C4-2B (cell line): Measurements from ENCODE around the gene CCS.
A peak's percentile ranks its signal among the peaks of the same experiment; 100 is the strongest.
"Not testable (repeated sequence)": the region's sequence is repeated elsewhere in the genome, so short reads cannot be mapped to it uniquely, and the experiment has no call there.

Source experiments
- H3K27ac ChIP-seq: fragments of 450-650 bp; 2 replicates; pipeline ENCODE4 v1.5.1; 2017
- CTCF ChIP-seq: fragments of 450-650 bp; conservative IDR thresholded peaks from 2 replicates; pipeline ENCODE4 v1.5.1; 2017; ENCODE audit warnings: mild to moderate bottlenecking
- ZFX ChIP-seq: fragments of 450-650 bp; IDR thresholded peaks from 2 replicates; pipeline ENCODE4 v1.6.1; 2017

CCS gene

GRCh38 chr11:66568124-66568916 lies 24.7 kb upstream of the CCS start, which contains the start of gene CTSF:
CTSF (minus strand) TSS chr11:66568606; CDS start chr11:66568486, 120 bp downstream.
- TF ChIP-seq CTCF (no peak), ZFX (peak; percentile 90; the same call in 1 of the 2 replicates)
- peak within 1 kb of the TSS; percentile 76 for H3K27ac ChIP-seq

GRCh38 chr11:66569076-66569475 lies 23.9 kb upstream of the CCS start:
- peak overlapping the region; percentile 76 for H3K27ac ChIP-seq
- TF ChIP-seq ZFX (no peak), CTCF (no peak)

- no peak overlapping the region for H3K27ac ChIP-seq
- TF ChIP-seq ZFX (no peak), CTCF (no peak)
Observed at GRCh38 chr11:66570079-66570849, 22.7 kb upstream of the CCS start.

- H3K27ac ChIP-seq = no peak overlapping the region
Observed at GRCh38 chr11:66570850-66571180, 22.2 kb upstream of the CCS start.

GRCh38 chr11:66579017-66579606 lies 13.9 kb upstream of the CCS start:
- TF ChIP-seq CTCF = peak; percentile 87
- no peak for TF ChIP-seq ZFX

More at GRCh38 chr11:66570850-66571180, 22.2 kb upstream of the CCS start:
- TF ChIP-seq CTCF (no peak), ZFX (no peak)

GRCh38 chr11:66580803-66581202 lies 12.2 kb upstream of the CCS start:
- no peak for TF ChIP-seq ZFX
- no peak for TF ChIP-seq CTCF
- no peak overlapping the region for H3K27ac ChIP-seq

More at GRCh38 chr11:66579017-66579606, 13.9 kb upstream of the CCS start:
- no peak overlapping the region for H3K27ac ChIP-seq

- H3K27ac ChIP-seq = no peak overlapping the region
- TF ChIP-seq CTCF (no peak), ZFX (no peak)
Observed at GRCh38 chr11:66581261-66581660, 11.7 kb upstream of the CCS start.

- H3K27ac ChIP-seq = not testable (repeated sequence)
Observed at GRCh38 chr11:66582565-66583147, 10.3 kb upstream of the CCS start.

GRCh38 chr11:66585447-66585846 lies 7.5 kb upstream of the CCS start:
- not testable (repeated sequence) for H3K27ac ChIP-seq
